Activated CD4-positive, alpha-beta T cell treated with anti-CD3 and anti-CD28 coated beads, Interleukin-2, Interleukin-4, amounts not matched to agents 100 ng/mL and 50 ng/mL, durations not matched to agents 16 hours and 8 hours (primary cell): ENCODE data around the gene COG8.
A peak's percentile ranks its signal among the peaks of the same experiment; 100 is the strongest.
"Not testable (repeated sequence)": the region's sequence is repeated elsewhere in the genome, so short reads cannot be mapped to it uniquely, and the experiment has no call there.

Experiments
- DNase-seq: peaks from one replicate; pipeline ENCODE4 v3.0.0-alpha.2; 2020; ENCODE audit warnings: low spot score

Gene COG8, protein sequence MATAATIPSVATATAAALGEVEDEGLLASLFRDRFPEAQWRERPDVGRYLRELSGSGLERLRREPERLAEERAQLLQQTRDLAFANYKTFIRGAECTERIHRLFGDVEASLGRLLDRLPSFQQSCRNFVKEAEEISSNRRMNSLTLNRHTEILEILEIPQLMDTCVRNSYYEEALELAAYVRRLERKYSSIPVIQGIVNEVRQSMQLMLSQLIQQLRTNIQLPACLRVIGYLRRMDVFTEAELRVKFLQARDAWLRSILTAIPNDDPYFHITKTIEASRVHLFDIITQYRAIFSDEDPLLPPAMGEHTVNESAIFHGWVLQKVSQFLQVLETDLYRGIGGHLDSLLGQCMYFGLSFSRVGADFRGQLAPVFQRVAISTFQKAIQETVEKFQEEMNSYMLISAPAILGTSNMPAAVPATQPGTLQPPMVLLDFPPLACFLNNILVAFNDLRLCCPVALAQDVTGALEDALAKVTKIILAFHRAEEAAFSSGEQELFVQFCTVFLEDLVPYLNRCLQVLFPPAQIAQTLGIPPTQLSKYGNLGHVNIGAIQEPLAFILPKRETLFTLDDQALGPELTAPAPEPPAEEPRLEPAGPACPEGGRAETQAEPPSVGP

DNA sequence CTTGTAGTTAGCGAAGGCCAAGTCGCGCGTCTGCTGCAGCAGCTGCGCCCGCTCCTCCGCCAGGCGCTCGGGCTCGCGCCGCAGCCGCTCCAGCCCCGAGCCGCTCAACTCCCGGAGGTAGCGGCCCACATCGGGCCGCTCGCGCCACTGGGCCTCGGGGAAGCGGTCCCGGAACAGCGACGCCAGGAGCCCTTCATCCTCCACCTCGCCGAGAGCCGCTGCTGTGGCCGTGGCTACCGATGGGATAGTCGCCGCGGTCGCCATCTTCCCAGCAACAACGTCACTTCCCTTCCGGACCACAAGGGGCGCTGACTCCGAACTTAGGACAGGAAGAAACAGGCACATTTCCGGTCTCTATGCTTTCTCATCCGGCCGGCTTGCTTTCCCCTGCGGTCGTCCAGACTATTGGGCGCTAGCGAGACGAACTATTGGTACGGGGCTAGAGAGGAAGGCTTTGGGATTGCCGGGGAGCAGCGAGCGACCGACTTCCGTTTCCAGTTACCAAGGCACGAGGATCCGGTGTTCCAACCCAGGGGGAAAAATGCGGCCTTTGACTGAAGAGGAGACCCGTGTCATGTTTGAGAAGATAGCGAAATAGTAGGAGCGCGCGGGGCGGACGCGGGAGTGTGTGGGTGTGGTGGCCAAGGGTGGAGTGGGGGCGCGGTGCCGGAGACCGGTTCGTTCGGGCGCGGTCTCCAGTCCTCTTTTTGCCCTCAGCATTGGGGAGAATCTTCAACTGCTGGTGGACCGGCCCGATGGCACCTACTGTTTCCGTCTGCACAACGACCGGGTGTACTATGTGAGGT is at the start of gene COG8, which contains the start of gene NIP7:
COG8 (minus strand) TSS at position 276 of the 806 bp plus-strand sequence; CDS start at position 264, 12 bp downstream.
NIP7 (plus strand) TSS at position 484 of the 806 bp plus-strand sequence; CDS start at position 542, 58 bp downstream.
- DNase-seq, result peak; percentile 97

DNA sequence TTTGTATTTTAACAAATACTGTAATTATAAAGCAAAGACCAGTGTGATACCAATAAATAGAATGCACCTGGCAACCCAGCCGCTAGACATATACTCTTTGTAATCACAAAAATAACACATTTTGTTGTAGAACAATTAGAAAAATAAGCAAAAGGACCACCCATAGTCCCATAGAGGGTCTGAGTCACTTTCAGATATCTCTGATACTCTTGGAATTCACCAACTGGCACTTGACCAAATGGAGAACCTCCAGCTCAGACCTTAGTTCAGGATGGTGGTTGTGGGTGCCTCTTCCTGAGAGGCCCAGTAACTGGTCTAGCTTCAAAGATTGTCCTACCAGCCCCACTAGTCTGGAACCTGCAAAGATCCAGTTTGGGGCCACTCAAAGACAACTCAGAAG is 47.2 kb upstream of the COG8 start:
- DNase-seq, result no peak

DNA sequence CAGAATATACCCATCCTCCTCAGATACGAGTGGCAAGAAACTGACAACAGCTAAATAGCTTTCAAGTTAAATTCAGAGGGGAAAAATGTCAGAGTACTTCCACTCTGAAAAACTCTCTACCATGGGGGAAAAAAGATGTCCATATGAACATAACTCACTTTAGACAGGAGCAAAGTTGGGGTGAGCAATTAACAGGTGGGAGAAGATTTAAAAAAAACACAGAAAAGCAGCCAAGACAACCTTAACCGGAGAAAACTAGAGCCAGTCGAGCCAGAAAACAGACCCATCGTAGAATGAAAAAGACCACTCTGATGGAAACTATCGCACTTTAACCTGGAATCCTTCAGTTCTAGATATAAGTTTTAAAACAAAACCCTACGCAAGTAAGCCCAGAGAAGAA is 45.6 kb upstream of the COG8 start:
- no peak for DNase-seq

DNA sequence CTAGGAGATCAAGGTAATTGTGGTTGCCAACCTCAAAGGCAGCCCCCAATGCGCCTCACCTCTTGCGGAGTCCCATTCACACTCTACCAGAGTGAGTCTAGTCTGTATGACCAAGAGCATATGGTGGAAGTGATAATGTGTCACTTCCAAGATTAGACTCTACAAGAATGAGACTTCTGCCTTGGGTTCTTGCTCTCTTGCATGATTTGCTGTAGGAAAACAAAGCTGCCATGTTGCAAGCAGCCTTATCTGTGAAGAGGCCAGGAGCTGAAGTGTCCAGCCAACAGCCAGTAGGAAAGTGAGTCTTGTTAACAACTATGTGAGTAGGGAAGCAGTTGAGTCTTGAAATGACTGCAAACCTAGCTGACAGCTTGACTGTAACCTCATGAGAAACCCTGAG is 43.1 kb upstream of the COG8 start:
- no peak for DNase-seq

DNA sequence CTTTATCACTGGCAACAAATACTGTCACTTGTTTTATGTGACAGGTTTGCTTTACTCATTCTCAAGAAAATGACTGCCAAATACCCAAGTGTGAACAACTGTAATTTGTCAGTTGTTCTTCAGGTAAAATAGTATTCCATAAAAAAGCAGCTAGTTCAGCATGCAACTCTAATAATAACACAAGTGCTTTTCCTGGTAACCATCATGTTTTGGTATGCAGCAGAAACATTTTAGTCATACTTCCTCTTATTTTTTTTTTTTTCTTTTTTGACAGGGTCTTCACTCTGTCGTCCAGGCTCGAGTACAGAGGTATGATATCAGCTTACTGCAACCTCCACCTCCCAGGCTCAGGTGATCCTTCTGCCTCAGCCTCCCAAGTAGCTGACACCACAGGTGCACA is 41.9 kb upstream of the COG8 start:
- DNase-seq, result no peak

DNA sequence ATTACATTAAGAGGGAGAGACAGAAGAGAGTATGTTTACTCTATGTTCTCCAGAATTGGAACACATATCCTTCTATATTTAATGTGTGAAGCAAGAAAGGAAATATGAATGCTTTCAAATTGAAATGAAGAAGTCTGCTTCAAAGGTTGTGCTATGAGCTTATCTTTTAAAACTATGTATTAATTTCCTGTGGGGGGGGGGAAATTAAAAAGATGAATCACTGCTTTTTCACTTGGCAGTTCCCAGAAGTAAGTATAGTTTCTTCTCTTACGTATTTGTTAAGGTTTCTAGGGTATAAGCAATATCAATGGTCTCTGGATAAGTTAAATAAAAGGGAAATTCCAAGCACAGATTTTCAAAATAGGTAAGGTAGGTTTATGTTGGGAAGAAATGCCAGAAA is 39.4 kb upstream of the COG8 start:
- DNase-seq, result no peak

DNA sequence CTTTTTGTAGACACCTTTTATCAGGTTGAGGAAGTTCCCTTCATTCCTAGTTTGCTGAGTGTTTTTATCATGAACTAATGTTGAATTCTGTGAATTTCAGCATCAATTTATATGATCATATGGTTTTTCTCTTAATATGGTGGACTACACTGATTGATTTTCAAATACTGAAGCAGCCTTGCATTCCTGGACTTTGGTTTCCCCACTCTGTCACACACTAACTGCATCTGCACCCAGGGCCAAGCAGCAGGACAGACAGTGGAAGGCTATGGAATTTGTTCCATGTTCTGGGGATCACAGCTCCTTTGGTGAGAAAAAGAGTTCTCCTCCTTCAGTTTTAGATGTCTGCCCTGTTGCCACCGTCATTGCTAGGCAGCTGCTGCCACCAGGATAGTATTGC is 38.7 kb upstream of the COG8 start:
- DNase-seq, result no peak

DNA sequence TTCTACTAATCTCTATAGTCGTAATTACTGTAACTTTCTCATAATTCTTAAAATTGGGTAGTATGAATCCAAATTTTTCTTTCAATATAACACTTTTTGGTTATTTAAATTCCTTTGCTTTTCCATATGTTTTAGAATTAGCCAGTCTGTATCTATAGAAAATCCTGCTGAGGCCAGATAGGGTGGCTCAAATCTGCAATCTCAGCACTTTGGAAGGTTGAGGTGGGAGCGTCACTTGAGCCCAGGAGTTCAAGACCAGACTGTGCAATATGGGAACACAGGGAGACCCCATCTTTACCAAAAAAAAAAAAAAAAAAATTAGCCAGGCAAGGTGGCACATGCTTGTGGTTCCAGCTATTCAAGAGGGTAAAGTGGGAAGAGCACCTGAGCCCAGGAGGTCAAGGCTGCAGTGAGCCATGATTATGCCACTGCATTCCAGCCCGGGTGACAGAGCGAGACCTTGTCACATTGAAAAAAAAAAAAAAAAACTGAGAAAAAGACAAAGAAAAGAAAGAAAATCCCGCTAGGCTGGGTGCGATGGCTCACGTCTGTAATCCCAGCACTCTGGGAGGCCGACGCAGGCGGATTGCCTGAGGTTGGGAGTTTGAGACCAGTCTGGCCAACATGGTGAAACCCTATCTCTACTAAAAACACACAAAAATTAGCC is 37.2 kb upstream of the COG8 start:
- no peak for DNase-seq

DNA sequence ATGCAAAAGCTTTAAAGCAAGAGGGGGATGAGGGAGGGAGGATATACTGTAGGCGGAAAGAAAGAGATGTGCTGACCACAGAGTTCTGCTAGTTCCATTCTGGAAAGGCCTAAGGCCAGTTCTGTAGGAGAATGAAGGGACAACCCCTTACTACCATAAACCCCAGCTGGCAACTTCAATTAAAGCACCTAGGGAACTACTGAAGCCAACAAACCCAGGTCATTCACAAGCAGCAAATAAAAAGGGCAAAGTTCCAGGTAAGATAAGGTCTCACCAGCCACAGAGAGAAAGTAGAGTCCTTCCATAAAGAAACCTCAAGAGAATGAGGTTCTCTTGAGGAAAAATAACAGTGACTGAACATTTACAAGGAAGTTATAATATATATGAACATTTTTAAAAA is 33.7 kb upstream of the COG8 start:
- DNase-seq, result no peak

DNA sequence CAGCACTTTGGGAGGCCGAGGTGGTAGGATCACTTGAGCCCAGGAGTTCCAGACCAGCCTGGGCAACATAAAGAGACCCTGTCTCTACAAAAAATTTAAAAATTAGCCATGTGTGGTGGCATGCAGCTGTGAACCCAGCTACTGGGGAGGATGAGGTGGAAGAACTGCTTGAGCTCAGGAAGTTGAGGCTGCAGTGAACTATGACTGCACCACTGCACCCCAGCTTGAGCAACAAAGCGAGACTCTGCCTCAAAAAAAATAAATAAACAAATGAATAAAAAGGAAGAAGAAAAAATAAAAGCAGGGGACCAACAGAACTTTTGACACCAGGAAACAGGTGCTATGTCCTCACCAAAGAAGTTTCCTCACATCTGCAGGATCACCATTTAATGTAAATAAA is 32.2 kb upstream of the COG8 start:
- DNase-seq, result no peak

DNA sequence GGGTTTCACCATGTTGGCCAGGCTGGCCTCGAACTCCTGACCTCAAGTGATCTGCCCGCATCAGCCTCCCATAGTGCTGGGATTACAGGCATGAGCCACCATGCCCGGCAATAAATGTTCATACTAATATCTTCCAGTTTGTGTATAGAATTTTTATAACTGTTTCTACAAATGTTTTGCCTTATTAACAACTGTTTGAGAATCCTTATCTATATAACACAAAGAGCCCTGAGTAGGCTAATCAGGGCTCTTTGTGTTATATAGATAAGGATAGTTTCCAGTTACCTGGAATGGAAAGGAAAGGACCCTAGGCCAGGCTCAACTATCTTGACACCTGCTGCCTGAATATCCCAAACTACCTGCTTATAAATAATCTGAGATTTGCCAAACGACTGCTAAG is 29.5 kb upstream of the COG8 start:
- no peak for DNase-seq

DNA sequence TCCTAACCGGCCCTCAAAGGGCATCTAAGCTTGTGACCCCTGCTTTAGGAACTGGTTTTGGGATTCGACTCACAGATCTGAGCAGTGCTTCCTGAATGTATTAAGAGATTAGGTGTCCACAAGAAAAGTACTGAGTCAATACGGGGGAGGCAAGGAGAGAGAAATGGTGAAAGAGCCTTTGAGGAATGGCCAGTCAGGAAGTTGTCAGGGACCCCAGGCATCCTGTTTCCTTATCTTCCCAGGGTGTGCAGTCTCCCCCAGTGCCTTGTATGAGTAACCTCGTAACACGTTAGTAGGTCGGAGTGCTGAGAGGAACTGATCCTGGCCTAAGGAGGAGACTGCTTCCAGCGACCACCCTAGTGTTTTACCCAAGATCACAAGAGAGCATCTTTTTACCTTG is 28.6 kb upstream of the COG8 start:
- no peak for DNase-seq

DNA sequence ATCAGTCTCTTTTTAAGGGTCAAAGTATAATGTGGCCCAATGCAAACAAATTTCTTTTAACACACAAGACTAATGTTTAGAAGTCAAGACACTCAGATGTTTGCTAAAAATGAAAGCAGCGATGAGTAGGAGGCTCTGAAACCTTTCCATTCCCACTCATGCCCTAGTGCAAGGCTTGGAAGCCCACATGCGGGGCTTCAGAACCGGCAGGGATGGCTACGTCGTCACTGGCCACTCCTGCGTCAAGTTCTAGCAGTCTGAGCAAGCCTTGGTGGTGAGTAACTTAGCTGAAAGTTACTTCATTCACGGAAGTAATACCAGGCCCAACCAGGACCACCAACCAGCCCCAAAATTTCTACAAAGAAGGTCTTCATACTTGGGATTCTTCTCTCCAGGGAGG is 27.1 kb upstream of the COG8 start:
- DNase-seq, result no peak

DNA sequence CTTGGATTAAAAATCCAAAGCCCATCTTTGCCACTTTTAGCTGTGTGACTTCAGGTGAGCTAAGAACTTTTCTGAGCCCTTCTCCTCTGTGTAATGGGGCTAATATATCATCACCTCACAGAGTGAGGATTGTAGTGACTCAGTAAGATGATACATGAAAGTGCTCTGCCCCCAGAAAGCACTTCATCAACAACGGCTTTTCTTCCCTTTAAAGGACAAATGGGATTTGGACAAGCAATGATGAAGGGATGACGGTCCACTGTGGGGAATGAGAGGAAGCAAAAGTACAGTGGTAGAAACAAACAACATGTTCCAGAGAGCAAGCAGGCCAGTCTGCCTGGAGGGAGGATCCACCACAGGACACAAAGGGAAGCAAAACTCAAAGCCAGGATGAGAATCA is 26.5 kb upstream of the COG8 start:
- no peak for DNase-seq

DNA sequence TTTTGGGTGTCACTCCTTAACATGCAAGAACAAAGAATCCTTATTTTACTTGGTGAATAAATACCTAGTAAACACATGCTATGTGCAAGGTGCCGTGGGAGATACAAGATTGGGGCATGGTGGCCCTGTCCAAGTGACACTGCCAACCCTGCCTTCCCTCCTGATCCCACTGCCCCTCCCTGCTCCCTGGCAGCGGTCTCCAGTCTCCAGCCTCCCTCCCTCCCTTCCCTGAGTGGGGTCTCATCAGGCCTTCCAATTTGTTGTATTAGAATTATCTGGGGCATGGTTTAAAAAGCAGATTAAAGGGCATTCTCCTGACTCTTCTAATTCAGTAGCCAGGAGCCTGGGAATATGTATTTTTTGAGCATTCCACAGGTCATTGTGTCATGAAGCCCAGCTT is 24.7 kb upstream of the COG8 start:
- no peak for DNase-seq

DNA sequence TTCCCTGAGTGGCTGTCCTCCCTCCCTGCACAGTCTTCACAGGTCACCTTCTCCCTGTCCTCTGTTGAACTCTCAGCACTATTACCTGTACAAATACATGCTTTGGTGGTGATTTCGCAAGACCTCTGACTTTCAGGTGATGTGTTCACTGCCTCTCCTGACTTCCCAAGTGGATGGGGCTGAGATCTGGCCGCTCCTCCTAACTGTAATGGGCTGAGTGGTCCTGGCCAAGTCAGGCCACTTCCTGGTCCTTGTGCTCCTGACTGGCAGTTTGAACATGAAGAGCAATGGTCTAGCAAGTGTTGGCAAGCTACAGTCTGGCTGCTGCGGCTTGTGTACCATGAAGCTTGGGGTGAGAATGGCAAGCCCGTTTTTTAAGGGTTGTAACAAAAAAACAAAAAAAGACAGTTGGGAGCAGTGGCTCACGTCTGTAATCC is 23.9 kb upstream of the COG8 start:
- no peak for DNase-seq

DNA sequence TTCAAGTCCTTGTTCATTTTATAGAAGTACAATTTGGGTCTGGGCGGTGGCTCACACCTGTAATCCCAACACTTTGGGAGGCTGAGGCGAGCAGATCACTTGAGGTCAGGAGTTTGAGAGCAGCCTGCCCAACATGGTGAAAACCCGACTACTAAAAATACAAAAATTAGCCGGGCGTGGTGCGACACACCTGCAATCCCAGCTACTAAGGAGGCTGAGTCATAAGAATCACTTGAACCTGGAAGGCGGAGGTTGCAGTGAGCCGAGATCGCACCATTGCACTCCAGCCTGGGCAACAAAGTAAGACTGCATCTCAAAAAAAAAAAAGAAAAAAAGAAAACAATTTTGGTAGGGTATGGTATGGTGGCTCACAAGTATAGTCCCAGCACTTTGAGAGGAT is 20.7 kb upstream of the COG8 start:
- DNase-seq, result not testable (repeated sequence)

DNA sequence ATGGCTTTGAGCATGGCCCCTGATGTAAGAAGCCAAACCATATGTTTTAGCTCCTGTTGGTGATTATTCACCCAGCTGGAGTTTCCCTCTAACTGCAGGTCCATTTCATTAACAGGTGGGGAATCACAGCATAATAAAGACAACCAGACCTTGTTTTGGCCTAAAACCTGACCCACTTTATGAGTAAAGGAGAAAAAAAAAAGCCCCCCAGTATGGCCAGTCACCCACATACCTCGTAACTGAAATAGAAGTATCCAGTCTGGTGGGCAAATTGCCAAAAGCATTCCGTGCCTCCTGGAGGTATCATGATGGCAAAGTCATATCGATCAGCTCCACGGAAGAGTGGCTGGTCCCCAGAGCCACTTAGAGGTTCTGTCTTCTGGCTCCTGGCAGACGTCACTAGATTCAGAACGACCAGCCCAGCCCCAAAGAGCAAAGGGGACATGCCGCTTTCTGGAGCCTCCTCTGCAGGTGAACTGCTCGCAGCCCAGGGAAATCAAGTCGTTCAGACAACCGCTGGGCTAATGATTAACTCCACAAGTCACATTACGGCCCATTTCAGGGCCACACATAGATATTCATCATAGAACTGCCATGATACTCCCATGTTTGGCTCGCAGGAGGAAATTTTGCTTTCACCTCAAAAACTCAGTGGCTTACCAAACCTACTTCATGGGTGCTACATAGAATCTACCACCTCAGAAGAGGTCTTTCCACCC is 12.1 kb upstream of the COG8 start, which contains the start of gene TMED6:
TMED6 (minus strand) TSS at position 478 of the 719 bp plus-strand sequence; CDS start at position 445, 33 bp downstream.
- no peak for DNase-seq

DNA sequence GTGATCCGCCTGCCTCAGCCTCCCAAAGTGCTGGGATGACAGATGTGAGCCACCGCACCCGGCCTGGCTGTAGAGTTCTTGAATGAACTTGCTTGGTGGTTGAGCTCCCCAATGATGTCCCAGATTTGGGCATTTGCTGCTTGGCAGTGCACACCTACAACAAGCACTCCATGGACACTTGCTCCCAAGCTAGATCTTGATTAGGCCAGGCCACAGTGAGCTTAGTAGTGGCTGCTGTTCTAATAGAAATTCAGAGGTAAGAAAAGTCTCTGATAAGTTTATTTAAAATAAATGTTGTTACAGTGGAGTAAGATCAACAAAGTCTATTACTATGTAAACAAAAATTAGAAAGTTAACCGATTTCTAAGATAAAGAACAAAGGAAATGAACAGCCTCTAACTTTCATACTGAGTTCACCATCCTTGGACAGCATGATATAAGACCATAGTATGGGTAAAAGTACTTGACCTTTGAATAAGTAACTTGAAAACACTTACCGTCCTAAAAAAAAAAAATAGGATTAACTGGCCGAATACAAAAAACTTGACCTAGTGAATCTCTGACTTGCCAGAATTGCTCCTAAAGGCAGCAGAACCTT is 11.3 kb upstream of the COG8 start:
- no peak for DNase-seq

DNA sequence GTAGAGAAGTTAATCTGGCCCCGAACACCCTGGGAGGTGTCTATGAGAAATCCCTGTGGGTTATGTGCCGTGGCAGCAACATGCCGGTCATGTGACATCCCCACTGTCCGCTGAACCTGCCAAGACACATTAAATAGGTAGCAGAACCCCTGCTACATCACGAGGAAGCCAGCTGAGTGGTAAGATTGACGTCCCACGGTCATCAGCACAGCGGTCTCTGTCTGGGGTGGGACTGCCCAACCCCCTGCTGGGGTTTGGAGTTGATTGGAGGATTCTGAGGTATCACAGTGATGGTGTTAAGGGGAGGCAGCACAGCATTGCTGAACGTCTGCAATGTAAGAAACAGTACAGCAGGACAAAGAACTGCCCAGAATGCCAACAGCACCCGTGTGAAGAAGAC is 10.2 kb upstream of the COG8 start:
- DNase-seq, result no peak

DNA sequence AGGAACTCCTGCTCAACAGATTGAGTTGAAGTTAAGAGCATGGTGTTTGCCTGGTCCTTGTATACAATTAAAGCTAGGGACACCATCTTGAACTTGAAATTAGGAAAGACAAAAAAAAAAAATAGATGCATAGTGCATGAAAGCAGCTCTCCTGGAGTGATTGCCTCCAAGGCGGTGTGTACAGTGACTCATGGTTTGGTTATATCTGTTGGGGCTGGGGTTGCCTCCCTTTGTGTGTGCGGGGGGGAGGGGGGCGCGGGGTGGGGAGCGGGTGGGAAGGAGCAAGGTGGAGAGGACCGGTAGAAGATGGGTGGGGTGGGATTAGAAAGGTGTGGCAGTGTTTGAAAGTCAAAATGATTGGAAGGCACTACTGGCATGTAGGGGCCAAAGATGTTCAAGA is 8.9 kb upstream of the COG8 start:
- no peak for DNase-seq
